Limb (tissue), 2 donors: Measurements from ENCODE around the gene FAM187B.
"Not testable (repeated sequence)": the region's sequence is repeated elsewhere in the genome, so short reads cannot be mapped to it uniquely, and the experiment has no call there.

Experiments
- DNase-seq, 2 donors: peaks; one replicate each; pipeline ENCODE4 v3.0.0-alpha.2; 2016; ENCODE audit errors: extremely low spot score in 2 of 2

The FAM187B gene

DNA sequence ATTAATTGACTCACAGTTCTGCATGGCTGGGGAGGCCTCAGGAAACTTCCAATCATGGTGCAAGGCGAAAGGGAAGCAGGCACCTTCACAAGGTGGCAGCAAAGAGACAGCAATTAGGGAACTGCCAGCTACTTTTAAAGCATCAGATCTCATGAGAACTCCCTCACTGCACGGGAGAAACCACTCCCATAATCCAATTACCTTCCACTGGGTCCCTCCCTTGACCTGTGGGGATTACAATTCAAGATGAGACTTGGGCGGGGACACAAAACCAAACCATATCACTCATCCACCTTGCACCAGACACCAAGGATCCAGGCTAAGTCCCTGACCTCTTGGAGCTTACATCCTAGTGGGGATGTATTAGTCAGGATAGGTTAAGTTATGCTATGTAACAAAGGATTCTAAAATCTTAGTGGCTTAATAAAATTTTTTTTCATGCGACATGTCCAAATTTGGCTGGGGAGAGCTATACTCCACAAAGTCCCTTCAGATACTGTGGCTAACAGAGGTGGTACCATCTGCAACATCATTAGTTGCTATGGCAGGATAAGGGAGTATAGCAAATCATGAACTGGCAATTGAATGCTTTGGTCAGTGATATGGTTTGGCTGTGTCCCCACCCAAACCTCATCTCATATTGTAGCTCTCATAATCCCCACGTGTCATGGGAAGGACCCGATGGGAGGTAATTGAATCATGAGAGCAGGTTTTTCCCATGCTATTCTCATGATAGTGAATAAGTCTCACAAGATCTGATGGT, 8.3 kb upstream of the FAM187B start:
- no peak for DNase-seq

DNA sequence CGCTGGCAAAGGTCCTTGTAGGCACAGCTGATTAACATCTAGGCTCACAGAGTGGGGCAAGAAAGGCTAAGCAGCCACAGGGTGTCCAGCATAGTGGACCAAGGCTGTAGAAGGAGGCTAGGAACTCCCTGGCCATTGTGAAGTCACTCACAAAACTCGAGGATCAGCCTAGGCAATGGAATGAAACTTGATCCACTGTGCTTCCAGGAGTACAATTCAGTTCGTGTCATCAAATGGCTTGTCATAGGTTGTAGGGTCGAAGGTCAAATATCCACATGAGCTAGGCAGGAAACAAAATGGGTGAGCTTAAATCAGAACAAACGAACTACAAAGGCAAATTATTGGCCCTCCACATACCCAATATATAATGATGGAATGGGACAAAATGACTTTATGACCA, 4.4 kb upstream of the FAM187B start:
- DNase-seq = no peak

DNA sequence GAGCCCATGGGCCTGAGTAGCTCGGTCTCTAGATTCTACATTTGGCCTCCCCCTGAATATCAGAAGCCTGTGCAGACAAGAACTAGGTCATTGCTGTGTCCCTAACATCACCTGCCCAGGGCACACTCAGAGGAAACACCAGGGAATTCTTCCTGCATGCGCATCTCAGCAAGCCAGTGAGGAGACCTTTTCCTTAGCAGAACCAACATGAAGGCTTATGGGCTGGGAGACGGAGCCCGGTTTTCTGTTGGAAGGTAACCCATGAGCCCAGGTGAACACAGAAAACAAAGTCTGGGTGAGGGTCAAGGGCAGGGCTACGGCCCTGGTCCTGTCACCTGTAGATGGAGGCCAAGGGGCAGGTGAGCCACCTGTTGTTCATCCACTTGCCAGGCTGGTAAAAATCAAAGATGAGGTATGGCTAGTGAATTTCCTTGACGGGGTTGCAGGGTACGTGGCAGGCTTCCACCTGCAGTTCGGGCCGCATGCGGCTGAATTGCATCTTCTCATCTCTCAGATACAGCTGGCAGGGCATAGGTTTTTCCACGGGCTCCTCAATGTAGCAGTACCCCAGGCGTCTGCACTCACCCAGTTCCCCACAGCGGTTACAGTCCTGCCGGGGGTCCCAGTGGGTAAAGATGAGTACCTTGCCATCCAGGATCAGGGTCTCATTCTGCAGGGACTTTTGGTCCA, 3.6 kb upstream of the FAM187B start:
- no peak for DNase-seq

GRCh38 chr19:35229601-35230000, 1.1 kb upstream of the FAM187B start:
- DNase-seq = no peak

DNA sequence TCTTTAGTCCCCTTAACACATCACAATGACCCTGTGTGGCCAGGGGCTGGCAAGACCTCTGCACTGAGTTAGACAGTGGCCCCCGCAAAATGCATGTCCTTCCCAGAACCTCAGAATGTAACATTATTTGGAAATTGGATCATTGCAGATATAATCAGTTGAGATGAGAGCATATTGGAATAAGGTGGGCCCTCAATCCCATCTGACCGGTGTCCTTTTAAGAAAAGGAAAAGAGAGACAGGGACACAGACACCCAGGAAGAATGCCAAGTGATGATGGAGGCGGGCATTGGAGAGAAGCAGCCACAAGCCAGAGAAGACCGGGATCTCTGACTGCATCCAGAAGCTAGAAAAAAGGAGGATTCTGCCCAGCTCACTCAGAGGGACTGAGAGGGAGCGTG, 1.8 kb downstream of the FAM187B start:
- DNase-seq = no peak

DNA sequence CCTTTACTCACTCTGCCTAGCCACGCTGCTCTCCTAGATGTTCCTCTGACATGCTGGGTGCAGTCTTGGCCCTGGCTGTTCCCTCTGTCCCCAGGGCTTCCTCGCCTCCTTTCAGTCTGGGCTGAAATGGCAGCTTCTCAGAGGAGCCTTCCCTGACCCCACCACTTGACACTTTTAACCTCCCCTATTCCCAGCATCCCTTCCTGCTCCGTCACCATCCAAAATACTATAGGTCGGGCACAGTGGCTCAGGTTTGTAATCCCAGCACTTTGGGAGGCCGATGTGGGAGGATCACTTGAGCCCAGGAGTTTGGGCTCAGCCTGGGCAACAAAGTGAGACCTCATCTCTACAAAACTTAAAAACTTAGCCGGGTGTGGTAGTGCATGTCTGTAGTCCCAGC, 2.6 kb downstream of the FAM187B start:
- no peak for DNase-seq

- no peak for DNase-seq
Measured at GRCh38 chr19:35224681-35225571, 3.6 kb downstream of the FAM187B start.

DNA sequence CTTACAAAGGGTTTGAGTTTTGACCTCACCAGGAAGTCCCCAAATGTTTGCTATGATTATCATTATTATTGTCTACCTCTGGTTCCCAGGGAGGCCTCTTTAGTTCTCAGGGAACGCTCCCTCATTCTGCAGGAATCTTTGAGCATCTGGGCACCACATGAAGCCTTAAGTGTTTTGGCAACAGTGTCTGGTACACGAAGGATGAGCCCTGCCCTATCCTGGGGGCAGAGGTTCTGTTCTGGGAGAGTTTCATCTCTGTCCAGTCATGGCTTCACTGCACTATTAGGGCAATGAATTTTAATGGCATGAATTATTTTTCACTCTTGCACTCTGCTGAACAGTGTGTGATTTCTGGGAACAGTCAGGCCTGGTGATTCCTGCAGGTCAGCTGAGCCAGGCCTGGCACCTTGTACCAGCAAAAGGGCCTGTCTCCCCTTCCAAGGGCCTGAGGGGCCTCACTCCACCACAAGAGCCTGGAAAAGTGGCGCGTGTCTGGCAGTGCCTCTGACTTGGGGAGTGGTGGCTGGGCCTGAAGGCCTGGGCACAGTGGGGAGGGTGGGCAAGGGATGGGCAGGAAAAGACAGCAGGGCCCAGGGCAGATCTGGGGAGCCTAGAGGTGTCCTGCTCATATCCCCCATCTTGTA, 4.6 kb downstream of the FAM187B start:
- no peak for DNase-seq

DNA sequence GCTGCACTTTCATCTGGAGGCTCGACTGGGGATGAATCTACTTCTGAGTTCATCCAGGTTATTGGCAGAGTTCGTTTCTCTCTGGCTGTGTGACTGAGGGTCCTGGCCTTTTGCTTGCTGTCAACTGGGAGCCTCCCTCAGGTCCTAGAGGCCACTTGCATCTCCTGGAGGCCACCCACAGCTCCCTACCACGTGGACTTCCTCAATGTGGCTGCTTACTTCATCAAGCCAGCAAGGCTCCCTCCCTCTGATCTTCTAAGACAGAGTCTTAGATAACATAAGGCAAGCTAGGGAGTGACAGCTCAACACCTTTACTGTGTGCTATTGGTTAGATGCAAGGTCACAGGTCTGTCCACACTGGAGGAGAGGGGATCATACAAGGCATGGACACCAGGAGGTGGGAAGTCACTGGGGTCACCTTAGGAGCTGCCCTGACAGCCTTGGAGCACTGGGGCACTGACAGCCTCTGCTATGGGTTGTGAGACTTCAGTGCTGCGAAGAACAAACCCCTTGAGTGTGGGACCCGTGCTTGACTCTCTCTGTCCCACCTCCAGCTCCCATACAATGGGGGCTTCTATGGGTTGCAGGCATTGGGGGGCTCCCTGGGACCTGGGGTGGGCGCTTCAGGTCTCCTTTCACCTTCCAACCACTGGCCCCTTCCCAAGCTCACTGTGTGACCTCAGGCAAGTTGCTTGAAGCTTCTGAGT, 5.3 kb downstream of the FAM187B start:
- no peak for DNase-seq

DNA sequence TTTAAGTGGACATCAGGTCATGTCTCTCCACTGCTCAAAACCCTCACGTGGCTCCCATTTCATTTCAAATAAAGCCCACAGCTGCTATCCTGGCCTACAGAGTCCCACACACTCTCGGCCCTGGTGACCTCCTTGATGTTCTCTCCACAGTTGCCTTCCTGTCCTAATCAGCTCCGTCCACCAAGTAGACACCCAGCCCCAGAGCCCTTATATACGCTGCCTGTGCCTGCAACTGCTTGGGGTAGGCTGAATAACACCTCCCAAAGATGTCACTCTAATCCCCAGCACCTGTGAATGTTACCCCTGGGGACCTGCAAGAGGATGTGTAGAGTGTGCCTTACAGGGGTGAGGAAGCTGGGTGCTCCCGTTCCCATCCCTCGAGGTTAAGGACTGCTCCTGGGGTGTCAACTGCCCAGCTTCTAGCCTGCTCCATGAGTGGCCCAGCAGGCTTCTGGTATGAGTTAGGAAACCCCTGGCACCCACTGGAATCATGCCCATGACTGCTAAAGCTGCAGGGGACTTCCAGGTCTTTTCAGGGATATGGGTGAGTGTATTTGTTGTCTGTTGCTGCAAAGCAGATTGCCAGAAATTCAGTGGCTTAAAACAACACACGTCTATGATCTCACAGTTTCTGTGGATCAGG, 6.0 kb downstream of the FAM187B start:
- no peak for DNase-seq

GRCh38 chr19:35220973-35221590, 7.5 kb downstream of the FAM187B start:
- DNase-seq = not testable (repeated sequence)

DNA sequence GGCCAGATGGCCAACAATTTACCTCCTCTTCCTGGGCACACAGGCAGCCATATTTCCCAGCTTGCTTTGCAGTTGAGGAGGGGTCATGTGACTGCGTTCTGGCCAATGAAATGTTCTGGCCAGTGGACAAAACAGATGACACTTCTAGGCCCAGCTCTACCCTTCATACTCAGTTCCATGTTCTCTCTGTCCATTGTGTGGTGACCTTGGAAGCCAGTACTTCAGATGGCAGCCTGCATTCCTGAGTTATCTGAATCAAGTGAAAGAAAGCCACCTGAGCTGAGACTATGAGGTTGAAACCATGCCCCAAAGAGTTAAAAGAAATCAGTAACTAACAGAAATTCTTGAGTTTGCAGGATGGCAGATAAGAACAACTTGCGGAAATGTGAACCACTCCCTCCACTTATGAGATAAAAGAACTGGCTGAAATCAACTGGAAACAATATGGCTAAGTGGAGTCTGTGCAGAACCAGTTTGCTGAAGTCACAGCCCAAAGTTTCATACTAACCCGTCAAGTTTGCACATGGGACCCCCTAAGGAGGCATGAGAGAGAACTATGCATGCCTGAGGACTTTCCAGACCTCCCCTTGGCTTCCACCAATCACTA, 8.1 kb downstream of the FAM187B start:
- DNase-seq = no peak

DNA sequence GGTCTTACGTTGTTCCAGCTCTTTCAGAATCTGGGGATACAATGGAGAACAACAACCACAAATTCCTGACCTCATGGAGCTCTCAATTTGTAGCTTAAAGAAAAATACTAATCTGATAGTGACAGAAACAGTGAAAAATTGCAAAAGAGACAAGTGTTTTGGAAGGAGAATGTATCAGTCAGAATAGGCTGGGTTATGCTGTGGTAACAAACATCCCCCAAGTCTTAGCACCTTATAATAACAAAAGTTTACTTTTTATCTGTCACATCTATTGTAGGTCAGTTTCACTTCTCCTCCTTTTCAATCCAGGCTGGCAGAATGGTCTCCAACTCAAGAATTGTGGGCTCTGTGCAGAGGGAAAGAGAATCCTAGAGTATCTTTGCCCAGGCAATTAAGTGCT, 9.5 kb downstream of the FAM187B start:
- DNase-seq = no peak

- no peak for DNase-seq
Measured at GRCh38 chr19:35217649-35217990, 10.9 kb downstream of the FAM187B start.

DNA sequence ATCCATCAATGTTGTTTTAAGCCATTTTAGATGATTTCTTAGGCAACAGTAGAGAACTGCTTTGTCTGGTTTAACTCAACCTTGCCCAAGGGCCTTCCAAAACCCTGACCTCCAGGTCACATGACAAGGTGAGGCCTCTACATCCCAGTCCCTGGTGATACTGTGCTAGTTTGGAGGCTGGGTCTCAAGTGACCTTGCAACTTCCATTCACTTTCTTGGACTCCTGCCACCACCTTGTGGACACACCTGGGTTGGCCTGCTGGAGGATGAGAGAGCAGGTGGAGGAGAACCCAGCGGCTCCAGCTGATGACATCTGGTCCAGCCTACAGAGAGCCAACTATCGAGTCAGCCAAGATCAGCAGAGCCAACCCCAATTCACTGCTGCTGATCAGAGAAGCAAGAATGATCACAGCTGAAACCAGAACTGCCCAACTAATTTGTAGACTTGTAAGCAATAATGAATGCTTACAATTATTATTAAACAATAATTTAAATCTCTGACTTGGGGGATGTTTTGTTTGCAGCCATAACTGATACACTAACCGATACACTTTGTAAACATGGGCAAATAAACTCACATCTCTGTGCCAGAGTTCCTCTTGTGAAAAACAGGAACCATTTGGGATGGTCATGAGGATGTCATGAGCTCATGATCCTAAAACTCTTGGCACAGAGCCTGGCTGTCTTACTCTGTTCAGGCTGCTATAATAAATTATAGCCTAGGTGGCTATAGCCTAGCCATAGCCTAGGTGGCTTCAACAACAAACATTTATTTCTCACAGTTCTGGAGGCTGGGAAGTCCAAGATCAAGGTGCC, 11.5 kb downstream of the FAM187B start:
- no peak for DNase-seq

- no peak for DNase-seq
Measured at GRCh38 chr19:35216016-35216832, 12.3 kb downstream of the FAM187B start.

GRCh38 chr19:35214766-35215422, 13.6 kb downstream of the FAM187B start:
- DNase-seq = no peak
